BJ (cell line): ENCODE measurements around the gene NSMCE1. TPM values are rescaled to one million over a fixed set of nuclear protein-coding genes. Genes with fewer than 3 reads are reported as not detected.

ENCODE experiments used
- CTCF ChIA-PET: fragments of 350-600 bp; formaldehyde crosslinking; extraction: SDS; loops from one replicate; lab custom pipeline; 2021; ENCODE audit warnings: antibody characterized with exemption, inconsistent platforms; lab: Yijun Ruan, JAX
- POLR2A ChIA-PET: fragments of 300-600 bp; sonication (Branson Sonifier 250); formaldehyde crosslinking; extraction: SDS; loops from one replicate; lab custom pipeline; 2021; ENCODE audit warnings: antibody characterized with exemption; lab: Charles Lee
- DNase-seq: peaks from one replicate; pipeline ENCODE4 v3.0.0-alpha.2; 2011; ENCODE audit warnings: low read depth
- H3K27me3 ChIP-seq: 2 replicates; pipeline ENCODE4 v1.6.0; 2011; ENCODE audit warnings: low read length; ENCODE audit not compliant: control insufficient read depth, insufficient read depth
- H3K36me3 ChIP-seq: 2 replicates; pipeline ENCODE4 v1.5.1; 2011; ENCODE audit warnings: low read length; ENCODE audit not compliant: control insufficient read depth, insufficient read depth
- H3K4me3 ChIP-seq: 2 replicates; pipeline ENCODE4 v1.5.1; 2011; ENCODE audit warnings: low read depth, mild to moderate bottlenecking, control low read depth, low read length
- CTCF ChIP-seq: IDR thresholded peaks from 2 replicates; pipeline ENCODE4 v1.5.1; 2011; ENCODE audit warnings: low read depth, mild to moderate bottlenecking, control low read depth, inconsistent platforms, low read length, moderate library complexity; ENCODE audit not compliant: insufficient read depth
- polyA plus RNA-seq: library from polyadenylated mRNA; depleted of rRNA; stranded (reverse); fragments of >200 nt; gene quantifications from 2 replicates; pipeline ENCODE4 v1.2.3, GENCODE V29; 2011

NSMCE1 gene
- polyA plus RNA-seq, 1 experiment = 34.3 TPM

DNA sequence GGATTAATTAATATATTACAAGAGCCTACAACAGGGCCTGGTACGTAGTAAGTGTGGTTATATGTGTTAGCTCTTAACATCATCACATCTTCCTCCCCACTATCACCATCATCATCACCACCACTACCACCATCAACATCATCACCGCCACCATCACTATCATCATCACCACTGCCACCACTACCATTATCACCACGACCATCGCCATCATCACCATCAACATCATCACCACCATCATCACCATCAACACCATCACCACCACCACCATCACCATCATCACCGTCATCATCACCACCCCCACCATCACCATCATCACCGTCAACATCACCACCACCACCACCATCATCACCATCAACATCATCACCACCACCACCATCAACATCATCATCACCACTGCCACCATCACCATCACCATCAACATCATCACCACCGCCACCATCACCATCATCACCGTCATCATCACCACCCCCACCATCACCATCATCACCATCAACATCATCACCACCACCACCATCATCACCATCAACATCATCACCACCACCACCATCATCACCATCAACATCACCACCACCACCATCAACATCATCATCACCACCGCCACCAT is 37.4 kb upstream of the NSMCE1 start:
- CTCF ChIA-PET = no interaction called here
- no peaks in the 10 kb centered on the region for H3K27me3 ChIP-seq

DNA sequence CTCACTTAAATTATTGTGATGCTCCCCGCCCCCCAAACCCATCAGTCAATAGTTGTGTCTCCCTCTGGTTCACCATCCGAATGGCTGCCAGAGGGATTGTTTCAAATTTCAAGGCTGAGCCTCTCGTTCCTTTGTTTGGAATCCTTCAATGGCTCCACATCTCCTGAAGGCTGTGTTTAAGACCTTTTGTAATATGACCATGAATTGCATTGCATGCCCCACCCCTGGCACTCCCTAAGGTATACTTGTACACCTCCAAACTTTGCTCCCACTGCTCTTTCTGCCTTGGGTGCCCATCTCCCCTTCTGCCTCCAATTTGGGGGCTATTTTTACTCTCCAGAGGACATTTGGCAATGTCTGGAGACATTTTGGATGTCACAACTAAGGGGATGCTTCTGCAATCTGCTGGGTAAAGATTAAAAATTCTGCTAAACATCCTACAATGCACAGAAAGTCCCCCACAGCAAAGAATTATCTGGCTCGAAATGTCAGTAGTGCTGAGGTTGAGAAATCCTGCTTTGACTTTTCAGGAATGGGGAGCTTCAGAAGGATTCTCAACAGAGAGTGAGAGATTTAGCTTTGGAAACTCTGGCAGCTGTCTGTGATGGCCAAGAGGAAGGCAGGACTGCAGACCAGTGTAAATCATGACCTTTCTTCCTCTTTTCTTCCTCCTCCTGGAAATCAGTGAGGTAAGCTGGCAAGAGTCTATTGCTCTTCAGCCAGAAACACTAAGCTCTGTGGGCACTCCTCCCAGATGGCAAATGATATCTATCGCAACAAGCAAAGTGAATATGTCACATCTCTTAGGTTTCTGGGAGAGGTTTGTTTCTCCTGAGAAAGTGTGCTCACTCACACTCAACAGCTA is 36.5 kb upstream of the NSMCE1 start:
- TF ChIP-seq CTCF = no peak
- DNase-seq = no peak
- ChIA-PET POLR2A (no interaction called here), CTCF (no interaction called here)
- Histone ChIP-seq H3K4me3 (no peak overlapping the region), H3K36me3 (no peaks in the 10 kb centered on the region), H3K27me3 (no peaks in the 10 kb centered on the region)

More for the DNA sequence above, 37.4 kb upstream of the NSMCE1 start:
- H3K4me3 ChIP-seq = no peak overlapping the region
- no peak for DNase-seq
- POLR2A ChIA-PET = no interaction called here
- no peaks in the 10 kb centered on the region for H3K36me3 ChIP-seq
- TF ChIP-seq CTCF = no peak

GRCh38 chr16:27304102-27304501 is 35.5 kb upstream of the NSMCE1 start:
- TF ChIP-seq CTCF = no peak
- DNase-seq = no peak
- CTCF ChIA-PET = interaction anchor here (0.7 to 1.4 kb wide), 4 partner anchors 11 to 66 kb away, joined by 3 to 4 read pairs (median 3); no protein-coding TSS in a partner anchor
- POLR2A ChIA-PET = no interaction called here
- no peaks in the 10 kb centered on the region for H3K27me3 ChIP-seq
- H3K4me3 ChIP-seq = no peak overlapping the region
- no peaks in the 10 kb centered on the region for H3K36me3 ChIP-seq

DNA sequence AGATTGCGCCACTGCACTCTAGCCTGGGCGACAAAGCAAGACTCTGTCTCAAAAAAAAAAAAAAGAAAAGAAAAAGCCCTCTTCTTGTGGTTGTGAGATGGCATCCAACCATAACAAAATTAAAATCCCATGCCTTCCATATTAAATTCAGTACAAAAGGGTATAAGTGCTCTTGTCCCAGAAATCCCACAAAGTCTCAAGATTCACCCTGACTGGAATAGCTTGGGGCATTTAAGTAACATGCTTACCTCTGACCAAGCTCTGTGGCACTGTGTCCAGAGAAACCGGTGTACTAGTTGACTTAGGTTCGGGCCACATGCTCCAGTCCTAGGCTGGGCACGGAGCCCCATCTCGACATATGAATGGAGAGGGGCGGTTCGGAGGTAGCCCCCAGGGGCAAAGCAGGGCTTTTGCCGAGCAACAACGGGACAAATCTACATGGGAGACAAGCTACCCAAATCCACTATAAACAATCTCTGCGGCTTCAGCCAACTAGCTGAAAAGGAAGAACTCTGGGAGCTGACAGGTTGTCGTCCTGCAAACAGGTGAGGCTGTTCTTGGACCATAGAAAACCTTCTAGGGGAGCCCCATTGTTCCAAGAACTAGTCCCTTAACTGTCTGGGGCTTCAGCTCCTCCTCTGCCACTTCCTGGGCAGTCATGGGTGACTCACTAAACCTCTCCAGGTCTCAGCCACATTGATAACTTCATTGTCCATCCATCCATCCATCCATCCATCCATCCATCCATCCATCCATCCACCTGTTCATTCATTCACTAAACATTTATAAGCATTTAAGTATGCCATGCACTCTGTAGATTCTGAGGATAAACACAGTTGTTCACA is 34.9 kb upstream of the NSMCE1 start:
- ChIA-PET POLR2A (no interaction called here), CTCF (interaction anchor here (0.7 to 1.4 kb wide), 4 partner anchors 12 to 66 kb away, joined by 3 to 4 read pairs (median 3); no protein-coding TSS in a partner anchor)
- Histone ChIP-seq H3K36me3 (no peaks in the 10 kb centered on the region), H3K27me3 (no peaks in the 10 kb centered on the region), H3K4me3 (no peak overlapping the region)
- no peak for DNase-seq
- no peak for TF ChIP-seq CTCF
